NCI-H460 (cell line): ENCODE results near the gene ADAM11. TPM values are rescaled to one million over a fixed set of nuclear protein-coding genes. Genes with fewer than 3 reads are reported as not detected.
"Not testable (repeated sequence)": the region's sequence is repeated elsewhere in the genome, so short reads cannot be mapped to it uniquely, and the experiment has no call there.

ENCODE experiments used
- DNase-seq: peaks from one replicate; pipeline ENCODE4 v3.0.0-alpha.2; 2016; ENCODE audit warnings: low read depth; ENCODE audit errors: extremely low read depth
- total RNA-seq: library from RNA; depleted of rRNA; stranded (reverse); fragments of >200 nt; shearing (Covaris generic); gene quantifications from 2 replicates; pipeline ENCODE4 v1.2.3, GENCODE V29; 2014

The ADAM11 gene
- total RNA-seq, 1 experiment from 2014 or later: 0.94 TPM

GRCh38 chr17:44755180-44755579 lies 3.6 kb upstream of the ADAM11 start:
- not testable (repeated sequence) for DNase-seq

- DNase-seq: no peak
Measured at GRCh38 chr17:44757045-44757917, 1.5 kb upstream of the ADAM11 start.

GRCh38 chr17:44757918-44758413 lies 822 bp upstream of the ADAM11 start:
- no peak for DNase-seq

- DNase-seq: no peak
Measured at GRCh38 chr17:44759086-44759915, 513 bp downstream of the ADAM11 start.

- no peak for DNase-seq
Measured at GRCh38 chr17:44759916-44760243, 1.1 kb downstream of the ADAM11 start.

- DNase-seq: no peak
Measured at GRCh38 chr17:44760474-44761308, 1.9 kb downstream of the ADAM11 start.

- no peak for DNase-seq
Measured at GRCh38 chr17:44761932-44762810, 3.4 kb downstream of the ADAM11 start.

- DNase-seq: no peak
Measured at GRCh38 chr17:44763170-44763569, 4.4 kb downstream of the ADAM11 start.

- no peak for DNase-seq
Measured at GRCh38 chr17:44765965-44766364, 7.2 kb downstream of the ADAM11 start.

- DNase-seq: no peak
Measured at GRCh38 chr17:44766409-44767038, 7.7 kb downstream of the ADAM11 start.

- no peak for DNase-seq
Measured at GRCh38 chr17:44767493-44767892, 8.7 kb downstream of the ADAM11 start.

GRCh38 chr17:44768505-44769142 lies 9.8 kb downstream of the ADAM11 start:
- DNase-seq: no peak

- DNase-seq: no peak
Measured at GRCh38 chr17:44769230-44769629, 10.4 kb downstream of the ADAM11 start.

- no peak for DNase-seq
Measured at GRCh38 chr17:44769647-44770084, 10.9 kb downstream of the ADAM11 start.

- no peak for DNase-seq
Measured at GRCh38 chr17:44770166-44770925, 11.6 kb downstream of the ADAM11 start.

- no peak for DNase-seq
Measured at GRCh38 chr17:44772308-44773045, 13.7 kb downstream of the ADAM11 start.

- no peak for DNase-seq
Measured at GRCh38 chr17:44773140-44773539, 14.4 kb downstream of the ADAM11 start.
